ENCODE results near the gene RHBDD2.
"Not testable (repeated sequence)": the region's sequence is repeated elsewhere in the genome, so short reads cannot be mapped to it uniquely, and the experiment has no call there.

Gene RHBDD2

DNA sequence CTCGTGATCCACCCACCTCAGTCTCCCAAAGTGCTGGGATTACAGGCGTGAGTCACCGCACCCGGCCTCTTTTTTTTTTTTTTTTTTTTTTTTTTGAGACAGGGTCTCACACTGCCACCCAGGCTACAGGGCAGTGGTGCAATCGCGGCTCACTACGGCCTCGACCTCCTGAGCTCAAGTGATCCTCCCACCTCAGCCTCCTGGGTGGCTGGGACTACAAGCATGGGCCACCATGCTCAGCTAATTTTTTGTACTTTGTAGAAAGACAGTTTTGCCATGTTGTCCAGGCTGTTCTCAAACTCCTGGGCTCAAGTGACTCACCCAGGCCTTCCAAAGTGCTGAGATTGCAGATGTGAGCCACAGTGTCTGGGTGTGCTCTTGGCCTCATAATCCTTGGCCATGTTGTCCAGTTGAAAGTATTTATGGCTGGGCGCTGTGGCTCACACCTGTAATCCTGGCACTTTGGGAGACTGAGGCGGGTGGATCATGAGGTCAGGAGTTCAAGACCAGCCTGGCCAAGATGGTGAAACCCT, 24.0 kb upstream of the RHBDD2 start:
- not testable (repeated sequence) for H3K4ac ChIP-seq (ENCODE audit: low read depth in 1 of 2, low read length in 2 of 2); H3K36me3 ChIP-seq (ENCODE audit: control insufficient read depth in 1 of 2, insufficient read depth in 2 of 2, low read depth in 1 of 2, low read length in 2 of 2); H3K4me3 ChIP-seq (ENCODE audit: insufficient read depth in 1 of 2, low read depth in 1 of 2, low read length in 2 of 2); H2BK15ac ChIP-seq (ENCODE audit: low read depth, poor library complexity, severe bottlenecking); H3K27me3 ChIP-seq (ENCODE audit: control insufficient read depth in 1 of 2, insufficient read depth in 1 of 2, low read length in 2 of 2); H3K4me1 ChIP-seq (ENCODE audit: control insufficient read depth, insufficient read depth, low read depth, low read length); H2BK12ac ChIP-seq (ENCODE audit: low read length in 2 of 2); H3K79me1 ChIP-seq (replicated peaks; ENCODE audit: low read length, poor library complexity, severe bottlenecking); H2AK5ac ChIP-seq (ENCODE audit: low read length, severe bottlenecking); H3K23ac ChIP-seq (ENCODE audit: low read length in 2 of 2); H3K18ac ChIP-seq (ENCODE audit: low read depth in 1 of 2, low read length in 2 of 2); H2BK5ac ChIP-seq (ENCODE audit: low read depth, low read length, poor library complexity, severe bottlenecking); H4K91ac ChIP-seq (ENCODE audit: low read length); H2AFZ ChIP-seq (ENCODE audit: low read depth, low read length); H3K4me2 ChIP-seq (ENCODE audit: low read length, poor library complexity, severe bottlenecking); H3K9me3 ChIP-seq (ENCODE audit: control insufficient read depth, low read length); H3K14ac ChIP-seq (ENCODE audit: low read length in 2 of 2); H2BK120ac ChIP-seq (ENCODE audit: low read depth, low read length); H3K27ac ChIP-seq (ENCODE audit: low read length, poor library complexity, severe bottlenecking); H4K8ac ChIP-seq (ENCODE audit: low read length); H3K9ac ChIP-seq (ENCODE audit: low read length)
- 92% methylated on average over 10 of the region's 10 CpGs for WGBS
- DNase-seq = peak; percentile 34

DNA sequence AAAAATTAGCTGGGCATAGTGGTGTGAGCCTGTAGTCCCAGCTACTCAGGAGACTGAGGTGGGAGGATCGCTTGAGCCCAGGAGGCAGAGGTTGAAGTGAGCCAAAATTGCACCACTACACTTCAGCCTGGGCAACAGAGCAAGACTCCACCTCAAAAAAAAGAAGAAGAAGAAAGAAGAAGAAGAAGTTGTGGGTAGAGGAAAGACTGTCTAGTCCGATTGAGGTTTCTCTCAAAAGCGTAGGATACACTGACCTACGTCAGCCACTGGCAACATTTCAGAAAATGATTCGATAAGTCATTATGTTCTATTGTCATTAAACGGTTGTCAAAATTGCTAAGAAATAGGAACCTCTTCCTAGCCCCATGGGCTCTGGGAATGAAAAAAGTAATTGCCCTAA, 22.3 kb upstream of the RHBDD2 start:
- Histone ChIP-seq H3K18ac (ENCODE audit: low read depth in 1 of 2, low read length in 2 of 2) (no peak overlapping the region), H3K27me3 (ENCODE audit: control insufficient read depth in 1 of 2, insufficient read depth in 1 of 2, low read length in 2 of 2) (no peaks in the 10 kb centered on the region), H3K9me3 (ENCODE audit: control insufficient read depth, low read length) (no peaks in the 10 kb centered on the region), H3K14ac (ENCODE audit: low read length in 2 of 2) (no peak overlapping the region), H4K8ac (ENCODE audit: low read length) (no peak overlapping the region), H4K91ac (ENCODE audit: low read length) (no peak overlapping the region), H3K9ac (ENCODE audit: low read length) (no peak overlapping the region), H2BK12ac (ENCODE audit: low read length in 2 of 2) (no peak overlapping the region), H3K4me3 (ENCODE audit: insufficient read depth in 1 of 2, low read depth in 1 of 2, low read length in 2 of 2) (no peak overlapping the region), H3K4me2 (ENCODE audit: low read length, poor library complexity, severe bottlenecking) (no peak overlapping the region), H3K27ac (ENCODE audit: low read length, poor library complexity, severe bottlenecking) (no peak overlapping the region), H3K79me1 (replicated peaks; ENCODE audit: low read length, poor library complexity, severe bottlenecking) (no peaks in the 10 kb centered on the region), H2AFZ (ENCODE audit: low read depth, low read length) (no peak overlapping the region), H2BK15ac (ENCODE audit: low read depth, poor library complexity, severe bottlenecking) (no peak overlapping the region), H3K4me1 (ENCODE audit: control insufficient read depth, insufficient read depth, low read depth, low read length) (no peaks in the 10 kb centered on the region), H2BK5ac (ENCODE audit: low read depth, low read length, poor library complexity, severe bottlenecking) (no peak overlapping the region), H3K36me3 (ENCODE audit: control insufficient read depth in 1 of 2, insufficient read depth in 2 of 2, low read depth in 1 of 2, low read length in 2 of 2) (no peaks in the 10 kb centered on the region), H3K4ac (ENCODE audit: low read depth in 1 of 2, low read length in 2 of 2) (no peak overlapping the region), H3K23ac (ENCODE audit: low read length in 2 of 2) (no peak overlapping the region), H2AK5ac (ENCODE audit: low read length, severe bottlenecking) (no peak overlapping the region), H2BK120ac (ENCODE audit: low read depth, low read length) (no peak overlapping the region)
- WGBS = 97% methylated on average over 5 of the region's 6 CpGs
- DNase-seq = no peak

DNA sequence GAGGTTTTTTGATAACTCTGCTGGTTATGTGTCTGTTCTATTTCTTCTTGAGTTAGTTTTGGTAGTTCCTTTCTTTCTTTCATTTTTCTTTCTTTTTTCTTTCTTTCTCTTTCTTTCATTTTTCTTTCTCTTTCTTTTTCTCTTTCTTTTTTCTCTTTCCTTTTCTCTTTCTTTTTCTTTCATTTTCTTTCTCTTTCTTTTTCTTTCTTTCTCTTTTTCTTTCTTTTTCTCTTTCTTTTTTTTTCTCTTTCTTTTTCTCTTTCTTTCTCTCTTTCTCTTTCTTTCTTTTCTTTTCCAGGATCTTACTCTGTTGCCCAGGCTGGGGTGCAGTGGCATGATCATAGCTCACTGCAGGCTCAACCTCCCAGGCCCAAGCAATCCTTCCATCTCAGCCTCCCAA, 20.4 kb upstream of the RHBDD2 start:
- Histone ChIP-seq H3K18ac (ENCODE audit: low read depth in 1 of 2, low read length in 2 of 2) (no peak overlapping the region), H3K9ac (ENCODE audit: low read length) (no peak overlapping the region), H3K36me3 (ENCODE audit: control insufficient read depth in 1 of 2, insufficient read depth in 2 of 2, low read depth in 1 of 2, low read length in 2 of 2) (no peaks in the 10 kb centered on the region), H3K4me1 (ENCODE audit: control insufficient read depth, insufficient read depth, low read depth, low read length) (no peaks in the 10 kb centered on the region), H3K4me2 (ENCODE audit: low read length, poor library complexity, severe bottlenecking) (no peak overlapping the region), H2AFZ (ENCODE audit: low read depth, low read length) (no peak overlapping the region), H2BK15ac (ENCODE audit: low read depth, poor library complexity, severe bottlenecking) (no peak overlapping the region), H3K4ac (ENCODE audit: low read depth in 1 of 2, low read length in 2 of 2) (peak overlapping the region in 1 of 2 experiments; percentile 16), H4K91ac (ENCODE audit: low read length) (no peak overlapping the region), H3K27me3 (ENCODE audit: control insufficient read depth in 1 of 2, insufficient read depth in 1 of 2, low read length in 2 of 2) (no peaks in the 10 kb centered on the region), H3K79me1 (replicated peaks; ENCODE audit: low read length, poor library complexity, severe bottlenecking) (no peaks in the 10 kb centered on the region), H2BK5ac (ENCODE audit: low read depth, low read length, poor library complexity, severe bottlenecking) (no peak overlapping the region), H3K9me3 (ENCODE audit: control insufficient read depth, low read length) (no peaks in the 10 kb centered on the region), H2BK12ac (ENCODE audit: low read length in 2 of 2) (no peak overlapping the region), H2BK120ac (ENCODE audit: low read depth, low read length) (no peak overlapping the region), H3K23ac (ENCODE audit: low read length in 2 of 2) (no peak overlapping the region), H3K14ac (ENCODE audit: low read length in 2 of 2) (no peak overlapping the region), H2AK5ac (ENCODE audit: low read length, severe bottlenecking) (no peak overlapping the region), H3K27ac (ENCODE audit: low read length, poor library complexity, severe bottlenecking) (no peak overlapping the region), H4K8ac (ENCODE audit: low read length) (no peak overlapping the region), H3K4me3 (ENCODE audit: insufficient read depth in 1 of 2, low read depth in 1 of 2, low read length in 2 of 2) (no peak overlapping the region)
- no peak for DNase-seq

DNA sequence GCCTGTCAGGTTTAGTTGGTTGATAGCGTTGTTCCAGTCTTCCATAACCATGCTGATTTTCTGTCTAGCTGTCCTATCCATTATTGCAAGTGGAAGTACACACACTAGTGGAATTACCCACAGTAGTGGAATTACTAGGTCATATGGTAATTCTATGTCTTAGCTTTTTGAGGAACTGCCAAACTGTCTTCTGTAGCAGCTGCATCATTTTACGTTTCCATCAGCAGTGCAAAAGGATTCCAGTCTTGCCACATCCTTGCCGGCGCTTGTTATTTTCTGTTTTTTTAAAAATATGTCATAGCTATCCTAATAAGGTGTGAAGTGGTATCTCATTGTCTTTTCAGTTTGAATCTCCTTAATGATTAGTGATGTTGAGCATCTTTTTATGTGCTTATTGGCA, 17.2 kb upstream of the RHBDD2 start:
- Histone ChIP-seq H3K27me3 (ENCODE audit: control insufficient read depth in 1 of 2, insufficient read depth in 1 of 2, low read length in 2 of 2) (no peaks in the 10 kb centered on the region), H3K4ac (ENCODE audit: low read depth in 1 of 2, low read length in 2 of 2) (no peak overlapping the region), H3K36me3 (ENCODE audit: control insufficient read depth in 1 of 2, insufficient read depth in 2 of 2, low read depth in 1 of 2, low read length in 2 of 2) (no peaks in the 10 kb centered on the region), H2BK15ac (ENCODE audit: low read depth, poor library complexity, severe bottlenecking) (no peak overlapping the region), H2AK5ac (ENCODE audit: low read length, severe bottlenecking) (no peak overlapping the region), H3K4me1 (ENCODE audit: control insufficient read depth, insufficient read depth, low read depth, low read length) (peaks cover 5% of the 10 kb centered on the region), H3K4me2 (ENCODE audit: low read length, poor library complexity, severe bottlenecking) (no peak overlapping the region), H3K18ac (ENCODE audit: low read depth in 1 of 2, low read length in 2 of 2) (no peak overlapping the region), H3K79me1 (replicated peaks; ENCODE audit: low read length, poor library complexity, severe bottlenecking) (no peaks in the 10 kb centered on the region), H4K91ac (ENCODE audit: low read length) (no peak overlapping the region), H3K4me3 (ENCODE audit: insufficient read depth in 1 of 2, low read depth in 1 of 2, low read length in 2 of 2) (no peak overlapping the region), H2BK12ac (ENCODE audit: low read length in 2 of 2) (no peak overlapping the region), H3K23ac (ENCODE audit: low read length in 2 of 2) (no peak overlapping the region), H2BK120ac (ENCODE audit: low read depth, low read length) (no peak overlapping the region), H2BK5ac (ENCODE audit: low read depth, low read length, poor library complexity, severe bottlenecking) (no peak overlapping the region), H3K27ac (ENCODE audit: low read length, poor library complexity, severe bottlenecking) (no peak overlapping the region), H3K14ac (ENCODE audit: low read length in 2 of 2) (no peak overlapping the region), H3K9me3 (ENCODE audit: control insufficient read depth, low read length) (no peaks in the 10 kb centered on the region), H3K9ac (ENCODE audit: low read length) (no peak overlapping the region), H4K8ac (ENCODE audit: low read length) (no peak overlapping the region), H2AFZ (ENCODE audit: low read depth, low read length) (no peak overlapping the region)
- WGBS = 99% methylated on average over 3 of the region's 4 CpGs
- DNase-seq = peak; percentile 54
